Esophagus muscularis mucosa (tissue), 4 donors: Measurements from ENCODE around the gene MSI2. TPM values are rescaled to one million over a fixed set of nuclear protein-coding genes. Genes with fewer than 3 reads are reported as not detected.
A peak's percentile ranks its signal among the peaks of the same experiment; 100 is the strongest.

ENCODE experiments used
- DNase-seq: peaks from one replicate; pipeline ENCODE4 v3.0.0-alpha.2; 2017; ENCODE audit errors: extremely low spot score
- H3K27ac ChIP-seq, 4 donors: fragments of 200-600 bp; sonication (generic); replicated peaks in 1 of 4; 1 replicate in 3 of 4; 2 replicates in 1 of 4; pipeline ENCODE4 v1.5.1; 2016 to 2019; ENCODE audit warnings: mild to moderate bottlenecking in 1 of 4
- H3K27me3 ChIP-seq, 4 donors: fragments of 200-600 bp; sonication (generic); one replicate each; pipeline versions ENCODE4 v1.5.1 to v1.6.0; 2016 to 2019
- H3K36me3 ChIP-seq, 4 donors: fragments of 200-600 bp; sonication (generic); one replicate each; pipeline ENCODE4 v1.5.1; 2016 to 2019
- H3K4me1 ChIP-seq, 4 donors: fragments of 200-600 bp; sonication (generic); one replicate each; pipeline ENCODE4 v1.5.1; 2016 to 2019
- H3K4me3 ChIP-seq, 4 donors: fragments of 200-600 bp; sonication (generic); 1 replicate in 2 of 4; 2 replicates in 2 of 4; pipeline ENCODE4 v1.5.1; 2016 to 2019; ENCODE audit warnings: mild to moderate bottlenecking in 4 of 4, moderate library complexity in 1 of 4
- H3K9me3 ChIP-seq, 4 donors: fragments of 200-600 bp; sonication (generic); 1 replicate in 3 of 4; 2 replicates in 1 of 4; pipeline ENCODE4 v1.5.1; 2016 to 2019
- EP300 ChIP-seq: sonication (generic); formaldehyde crosslinking; IDR thresholded peaks from one replicate; pipeline ENCODE4 v1.6.1; 2017; ENCODE audit warnings: antibody characterized with exemption
- POLR2A ChIP-seq: fragments of 450-650 bp; IDR thresholded peaks from one replicate; pipeline ENCODE4 v1.6.1; 2017; ENCODE audit warnings: antibody characterized with exemption, moderate library complexity, mild to moderate bottlenecking, low read depth
- POLR2AphosphoS5 ChIP-seq, 2 donors: sonication (generic); formaldehyde crosslinking; IDR thresholded peaks; one replicate each; pipeline ENCODE4 v1.6.1; 2017; ENCODE audit warnings: antibody characterized with exemption in 2 of 2
- WGBS: methylation state at CpG from one replicate; pipeline ENCODE4 v1.1.5; 2018; 5-methylcytosine and 5-hydroxymethylcytosine counted together
- intact Hi-C: fragments of 100-400 bp; cut with DNase I; formaldehyde crosslinking; loops from one replicate; pipeline ENCODE4 v1.15.1; 2023
- total RNA-seq, 4 donors: library from RNA; depleted of rRNA; stranded (reverse); fragments of >200 nt; gene quantifications; one replicate each; pipeline versions ENCODE4 v1.1.0 to v1.2.1, GENCODE V29; 2016
- TF ChIP-seq, protein P1 (sequence below), 3 experiments: fragments of 200-600 bp in 2 of 3; fragments of 450-650 bp in 1 of 3; sonication (generic) in 2 of 3; IDR thresholded peaks; one replicate each; pipeline ENCODE4 v1.5.1; 2017 to 2019; ENCODE audit warnings: antibody characterized with exemption in 3 of 3, mild to moderate bottlenecking in 2 of 3, moderate library complexity in 1 of 3

Gene MSI2
- total RNA-seq, 4 donors from 2014 or later, result 28.8 to 39.0 (median 29.6) TPM

DNA sequence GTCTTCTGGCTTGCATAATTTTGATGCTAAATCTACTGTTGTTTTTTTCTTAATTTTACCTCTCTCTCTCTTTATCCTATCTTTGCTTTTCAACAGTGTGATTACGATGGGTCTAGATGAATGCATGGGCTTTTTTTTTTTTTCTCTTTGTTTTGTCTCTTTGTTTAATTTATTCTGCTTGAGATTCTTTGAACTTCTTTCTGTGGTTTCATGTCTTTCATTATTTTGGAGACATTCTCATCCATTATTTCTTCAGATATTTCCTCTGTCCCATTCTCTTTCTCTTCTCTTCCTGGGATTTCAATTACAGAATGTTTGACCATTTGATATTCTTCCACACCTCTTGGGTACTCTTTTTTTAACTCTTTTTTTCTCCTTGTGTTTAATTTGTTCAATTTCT lies 436.4 kb downstream of the MSI2 start:
- H3K36me3 ChIP-seq, result no peaks in the 10 kb centered on the region
- intact Hi-C loops, result no loop called here
- peaks cover 0 to 9% (median 0%) of the 10 kb centered on the region in 4 donors for H3K27me3 ChIP-seq
- 88% methylated on average over 1 of the region's 1 CpG for WGBS
- no peak overlapping the region for H3K4me3 ChIP-seq
- DNase-seq, result no peak
- H3K9me3 ChIP-seq, result no peaks in the 10 kb centered on the region
- TF ChIP-seq EP300 (no peak), POLR2A (no peak), POLR2AphosphoS5 (IDR thresholded peaks at IDR 0.05) (no peak)
- TF ChIP-seq, protein P1, sequence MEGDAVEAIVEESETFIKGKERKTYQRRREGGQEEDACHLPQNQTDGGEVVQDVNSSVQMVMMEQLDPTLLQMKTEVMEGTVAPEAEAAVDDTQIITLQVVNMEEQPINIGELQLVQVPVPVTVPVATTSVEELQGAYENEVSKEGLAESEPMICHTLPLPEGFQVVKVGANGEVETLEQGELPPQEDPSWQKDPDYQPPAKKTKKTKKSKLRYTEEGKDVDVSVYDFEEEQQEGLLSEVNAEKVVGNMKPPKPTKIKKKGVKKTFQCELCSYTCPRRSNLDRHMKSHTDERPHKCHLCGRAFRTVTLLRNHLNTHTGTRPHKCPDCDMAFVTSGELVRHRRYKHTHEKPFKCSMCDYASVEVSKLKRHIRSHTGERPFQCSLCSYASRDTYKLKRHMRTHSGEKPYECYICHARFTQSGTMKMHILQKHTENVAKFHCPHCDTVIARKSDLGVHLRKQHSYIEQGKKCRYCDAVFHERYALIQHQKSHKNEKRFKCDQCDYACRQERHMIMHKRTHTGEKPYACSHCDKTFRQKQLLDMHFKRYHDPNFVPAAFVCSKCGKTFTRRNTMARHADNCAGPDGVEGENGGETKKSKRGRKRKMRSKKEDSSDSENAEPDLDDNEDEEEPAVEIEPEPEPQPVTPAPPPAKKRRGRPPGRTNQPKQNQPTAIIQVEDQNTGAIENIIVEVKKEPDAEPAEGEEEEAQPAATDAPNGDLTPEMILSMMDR (IDR thresholded peaks at IDR 0.05), result no peak
- no peak overlapping the region for H3K27ac ChIP-seq
- H3K4me1 ChIP-seq, result no peaks in the 10 kb centered on the region

DNA sequence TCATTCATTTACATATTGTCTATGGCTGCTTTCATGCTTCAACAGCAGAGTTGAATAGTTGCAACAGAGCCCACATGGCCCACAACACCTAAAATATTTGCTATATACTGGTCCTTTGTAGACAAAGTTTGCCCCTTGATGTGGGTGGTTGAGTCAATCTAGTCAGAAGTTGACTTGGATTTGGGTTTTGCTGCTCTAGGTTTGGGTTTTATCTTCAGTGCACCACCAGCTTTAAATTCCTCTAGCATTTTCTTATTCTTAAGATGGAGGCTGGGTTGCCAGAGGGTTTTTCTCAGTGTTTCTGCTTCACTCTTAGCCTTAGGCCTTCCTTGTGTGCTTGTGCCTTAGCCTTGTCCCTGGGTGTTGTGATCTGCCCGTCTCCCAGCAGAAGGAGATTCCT lies 437.7 kb downstream of the MSI2 start:
- H3K9me3 ChIP-seq, result no peaks in the 10 kb centered on the region
- no peaks in the 10 kb centered on the region for H3K4me1 ChIP-seq
- peak; percentile 53 for DNase-seq
- H3K27me3 ChIP-seq, result peaks cover 0 to 9% (median 0%) of the 10 kb centered on the region in 4 donors
- H3K36me3 ChIP-seq, result no peaks in the 10 kb centered on the region
- 94% methylated on average over 1 of the region's 1 CpG for WGBS
- H3K27ac ChIP-seq, result no peak overlapping the region
- intact Hi-C loops, result no loop called here
- TF ChIP-seq, protein P1 (IDR thresholded peaks at IDR 0.05), result no peak
- TF ChIP-seq POLR2AphosphoS5 (IDR thresholded peaks at IDR 0.05), result no peak
- TF ChIP-seq EP300, result no peak
- no peak for TF ChIP-seq POLR2A
- no peak overlapping the region for H3K4me3 ChIP-seq

DNA sequence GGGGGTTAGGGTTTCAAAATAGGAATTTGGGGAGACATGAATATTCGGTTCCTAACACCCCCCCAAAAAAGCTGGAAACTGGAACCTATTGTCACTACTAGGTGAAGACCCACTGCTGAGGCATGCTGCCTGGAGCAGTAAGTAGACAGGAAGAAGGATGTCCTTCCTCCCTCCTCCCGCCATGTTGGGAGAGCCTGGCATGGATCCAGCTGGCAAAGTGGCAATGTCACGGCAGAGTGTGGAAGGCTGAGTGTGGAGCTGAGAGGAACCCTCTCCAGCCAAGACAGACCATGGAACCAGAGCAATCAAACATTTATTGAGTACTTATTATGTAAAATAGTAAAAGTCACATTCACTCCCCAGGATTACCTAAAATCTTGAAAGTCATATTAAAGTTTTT lies 439.7 kb downstream of the MSI2 start:
- 53% methylated on average over 3 of the region's 3 CpGs for WGBS
- H3K9me3 ChIP-seq, result no peaks in the 10 kb centered on the region

DNA sequence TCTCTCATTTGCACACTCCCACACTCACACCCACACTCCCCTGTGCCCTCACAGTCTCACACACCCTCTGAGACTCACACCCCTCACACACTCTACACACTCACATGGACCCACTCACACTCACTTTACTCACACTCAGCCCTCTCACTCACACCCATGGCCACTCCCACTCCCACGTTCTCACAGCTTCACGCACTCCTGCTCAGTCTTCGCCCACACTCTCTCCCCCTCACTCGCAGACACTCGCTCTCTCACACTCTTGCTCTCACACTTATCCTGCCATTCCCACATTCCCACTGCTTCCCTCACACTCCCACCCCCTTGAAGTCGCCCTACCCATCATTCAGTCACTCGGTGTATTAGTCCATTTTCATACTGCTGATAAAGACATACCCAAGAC lies 440.9 kb downstream of the MSI2 start:
- TF ChIP-seq, protein P1 (IDR thresholded peaks at IDR 0.05), result no peak
- TF ChIP-seq POLR2A (no peak), POLR2AphosphoS5 (IDR thresholded peaks at IDR 0.05) (no peak), EP300 (no peak)
- no peaks in the 10 kb centered on the region for H3K9me3 ChIP-seq
- H3K36me3 ChIP-seq, result no peaks in the 10 kb centered on the region
- peak; percentile 64 for DNase-seq
- 93% methylated on average over 7 of the region's 7 CpGs for WGBS
- peaks cover 0 to 9% (median 0%) of the 10 kb centered on the region in 4 donors for H3K27me3 ChIP-seq
- peaks cover 0 to 7% (median 2%) of the 10 kb centered on the region in 4 donors for H3K4me1 ChIP-seq
- no peak overlapping the region for H3K27ac ChIP-seq
- no peak overlapping the region for H3K4me3 ChIP-seq
- intact Hi-C loops, result no loop called here

More for the DNA sequence above, 439.7 kb downstream of the MSI2 start:
- no peak for TF ChIP-seq POLR2A
- no peak for TF ChIP-seq POLR2AphosphoS5 (IDR thresholded peaks at IDR 0.05)
- no peak for TF ChIP-seq EP300
- TF ChIP-seq, protein P1 (IDR thresholded peaks at IDR 0.05), result no peak
- Histone ChIP-seq H3K4me1 (peaks cover 0 to 7% (median 2%) of the 10 kb centered on the region in 4 donors), H3K36me3 (no peaks in the 10 kb centered on the region), H3K27me3 (peaks cover 0 to 9% (median 0%) of the 10 kb centered on the region in 4 donors), H3K4me3 (no peak overlapping the region), H3K27ac (no peak overlapping the region)
- peak; percentile 60 for DNase-seq
- intact Hi-C loops, result no loop called here
